HepG2 (cell line): Measurements from ENCODE around the gene STIM1. TPM values are rescaled to one million over a fixed set of nuclear protein-coding genes. Genes with fewer than 3 reads are reported as not detected.
A peak's percentile ranks its signal among the peaks of the same experiment; 100 is the strongest.

ENCODE experiments used
- CREBL2 ChIP-seq: sonication (generic); formaldehyde crosslinking; IDR thresholded peaks from 2 replicates; pipeline ENCODE4 v1.8.1; 2023; ENCODE audit warnings: missing genetic modification reagents, mild to moderate bottlenecking, borderline replicate concordance
- IRX3 ChIP-seq: sonication (generic); formaldehyde crosslinking; IDR thresholded peaks from 2 replicates; pipeline ENCODE4 v1.8.1; 2023; ENCODE audit warnings: mild to moderate bottlenecking, low read depth, missing genetic modification reagents, borderline replicate concordance
- MTF2 ChIP-seq: sonication (generic); formaldehyde crosslinking; IDR thresholded peaks from 2 replicates; pipeline ENCODE4 v1.5.0; 2020; ENCODE audit warnings: missing genetic modification reagents, borderline replicate concordance
- MYC ChIP-seq: sonication (generic); formaldehyde crosslinking; IDR thresholded peaks from 2 replicates; pipeline ENCODE4 v1.9.0; 2021; ENCODE audit warnings: missing genetic modification reagents, borderline replicate concordance
- NKX3-1 ChIP-seq: sonication (generic); formaldehyde crosslinking; IDR thresholded peaks from 2 replicates; pipeline ENCODE4 v1.5.0; 2020; ENCODE audit warnings: missing genetic modification reagents
- NR1H2 ChIP-seq: sonication (generic); formaldehyde crosslinking; IDR thresholded peaks from 2 replicates; pipeline ENCODE4 v1.8.1; 2022; ENCODE audit warnings: low read depth, missing genetic modification reagents, borderline replicate concordance
- PPARG ChIP-seq: conservative IDR thresholded peaks from 2 replicates; pipeline ENCODE4 v1.6.1; 2016; ENCODE audit warnings: missing biosample characterization, missing genetic modification reagents
- ZFP36L2 ChIP-seq: sonication (generic); formaldehyde crosslinking; IDR thresholded peaks from 2 replicates; pipeline ENCODE4 v1.4.0; 2020; ENCODE audit warnings: missing genetic modification reagents
- ZKSCAN1 ChIP-seq: fragments of 150-350 bp; IDR thresholded peaks from 2 replicates; pipeline ENCODE4 v1.6.1; 2014; ENCODE audit warnings: low read length
- ZNF121 ChIP-seq: sonication (generic); formaldehyde crosslinking; IDR thresholded peaks from 2 replicates; pipeline ENCODE4 v1.5.0; 2020; ENCODE audit warnings: mild to moderate bottlenecking, missing genetic modification reagents
- ZNF318 ChIP-seq: sonication (generic); formaldehyde crosslinking; IDR thresholded peaks from 2 replicates; pipeline ENCODE4 v1.4.0; 2020; ENCODE audit warnings: mild to moderate bottlenecking, missing genetic modification reagents
- ZNF335 ChIP-seq: sonication (generic); formaldehyde crosslinking; IDR thresholded peaks from 2 replicates; pipeline ENCODE4 v1.4.0; 2020; ENCODE audit warnings: missing genetic modification reagents
- ZNF337 ChIP-seq: sonication (generic); formaldehyde crosslinking; IDR thresholded peaks from 2 replicates; pipeline ENCODE4 v1.5.1; 2020; ENCODE audit warnings: missing genetic modification reagents, low read depth, mild to moderate bottlenecking, borderline replicate concordance
- ZNF597 ChIP-seq: sonication (generic); formaldehyde crosslinking; IDR thresholded peaks from 2 replicates; pipeline ENCODE4 v1.5.0; 2020; ENCODE audit warnings: missing genetic modification reagents
- ZNF781 ChIP-seq: sonication (generic); formaldehyde crosslinking; IDR thresholded peaks from 2 replicates; pipeline ENCODE4 v1.5.1; 2020; ENCODE audit warnings: borderline replicate concordance, mild to moderate bottlenecking, missing genetic modification reagents; ENCODE audit errors: not compliant biosample characterization
- ZNF878 ChIP-seq: sonication (generic); formaldehyde crosslinking; IDR thresholded peaks from 2 replicates; pipeline ENCODE4 v1.8.1; 2023; ENCODE audit warnings: mild to moderate bottlenecking, missing genetic modification reagents, moderate library complexity
- ZUFSP ChIP-seq: sonication (generic); formaldehyde crosslinking; IDR thresholded peaks from 2 replicates; pipeline ENCODE4 v1.9.0; 2021; ENCODE audit warnings: missing genetic modification reagents, mild to moderate bottlenecking, borderline replicate concordance
- polyA plus RNA-seq, 8 experiments: library from polyadenylated mRNA; depleted of rRNA in 3 of 8; stranded (reverse) in 7 of 8; unstranded in 1 of 8; fragments of >200 nt; fragmentation: Illumina TruSeq in 4 of 8; extraction: Trizol in 4 of 8; gene quantifications; 2 replicates each; pipeline versions ENCODE4 v1.2.1 to v1.2.3, GENCODE V29; 2011 to 2016; ENCODE audit warnings: low read depth in 4 of 8, missing spikeins in 1 of 8, mixed read lengths in 1 of 8; ENCODE audit not compliant: insufficient read depth in 1 of 8
- total RNA-seq, 5 experiments: library from RNA; depleted of rRNA; stranded (reverse); fragments of >200 nt; fragmentation: Illumina TruSeq; extraction: Trizol; gene quantifications; 2 replicates each; pipeline ENCODE4 v1.2.3, GENCODE V29; 2016; ENCODE audit warnings: low read depth in 1 of 5

The STIM1 gene
- total and polyA plus RNA-seq, 2 of the 13 experiments (the other 11 are each of a cell fraction or from before 2014, with no cell fraction given): 19.2 to 28.5 TPM

- no peak; the same call in 1 of the 2 replicates for TF ChIP-seq ZNF318
- TF ChIP-seq IRX3 (CRISPR knock-in tag): no peak
- no peak for TF ChIP-seq ZNF335 (CRISPR knock-in tag)
- no peak for TF ChIP-seq ZKSCAN1
- TF ChIP-seq ZNF337: no peak
- TF ChIP-seq ZNF781 (CRISPR knock-in tag): no peak
- TF ChIP-seq ZNF878 (CRISPR knock-in tag): no peak
- TF ChIP-seq ZFP36L2 (CRISPR knock-in tag): no peak
- TF ChIP-seq MYC (CRISPR knock-in tag): peak; percentile 66; the same call in 1 of the 2 replicates
- no peak for TF ChIP-seq ZNF597 (CRISPR knock-in tag)
- peak; percentile 43; the same call in 1 of the 2 replicates for TF ChIP-seq NKX3-1 (CRISPR knock-in tag)
- no peak for TF ChIP-seq ZNF121 (CRISPR knock-in tag)
- no peak for TF ChIP-seq CREBL2 (CRISPR knock-in tag)
- TF ChIP-seq NR1H2 (CRISPR knock-in tag): no peak
- TF ChIP-seq MTF2: peak; percentile 12; the same call in 1 of the 2 replicates
- no peak for TF ChIP-seq ZUFSP (CRISPR knock-in tag)
- TF ChIP-seq PPARG (CRISPR knock-in tag): 0 out of 2 replicates have a peak, but pooled peaks have one; percentile 14
Observed at GRCh38 chr11:3854977-3855807, at the start of gene STIM1 (continued).
